HG03139 (cell line): ENCODE results near the gene NDUFS5.
"Not testable (repeated sequence)": the region's sequence is repeated elsewhere in the genome, so short reads cannot be mapped to it uniquely, and the experiment has no call there.

ENCODE experiments used
- ATAC-seq: cut with Tn5 transposase; IDR thresholded peaks from one replicate; pipeline ENCODE4 v1.9.1; 2021; ENCODE audit not compliant: unreplicated experiment

Gene NDUFS5

DNA sequence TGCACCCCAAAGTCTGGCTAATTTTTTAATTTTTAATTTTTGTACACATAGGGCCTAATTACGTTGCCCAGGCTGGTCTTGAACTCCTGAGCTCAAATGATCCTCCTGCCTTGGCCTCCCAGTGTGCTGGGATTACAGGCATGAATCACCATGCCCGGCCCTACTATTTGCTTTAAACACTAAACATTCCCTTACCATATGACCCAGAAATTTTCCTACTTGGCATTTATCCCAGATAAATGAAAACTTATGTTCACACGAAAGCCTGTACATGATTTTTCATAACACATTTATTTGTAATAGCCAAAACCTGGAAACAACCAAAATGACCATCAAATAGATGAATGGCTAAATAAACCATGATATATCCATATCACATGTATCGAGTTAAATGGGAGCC, 35.8 kb downstream of the NDUFS5 start:
- no peak for ATAC-seq

DNA sequence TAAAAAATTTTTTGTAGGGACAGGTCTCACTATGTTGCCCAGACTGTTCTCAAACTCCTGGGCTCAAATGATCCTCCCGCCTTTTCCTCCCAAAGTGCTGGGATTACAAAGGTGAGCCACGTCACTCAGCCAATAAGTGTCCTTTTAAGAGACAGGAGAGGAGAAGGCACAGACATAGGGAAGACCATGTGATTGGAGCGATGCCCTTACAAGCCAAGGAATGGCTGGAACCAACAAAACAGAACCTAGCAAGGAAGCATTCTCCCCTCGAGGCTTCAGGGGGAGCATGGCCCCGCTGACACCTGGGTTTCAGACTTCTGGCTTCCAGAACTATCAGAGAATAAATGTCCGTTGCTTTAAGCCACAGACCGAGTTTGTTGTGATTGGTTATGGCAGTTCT, 37.0 kb downstream of the NDUFS5 start:
- no peak for ATAC-seq

DNA sequence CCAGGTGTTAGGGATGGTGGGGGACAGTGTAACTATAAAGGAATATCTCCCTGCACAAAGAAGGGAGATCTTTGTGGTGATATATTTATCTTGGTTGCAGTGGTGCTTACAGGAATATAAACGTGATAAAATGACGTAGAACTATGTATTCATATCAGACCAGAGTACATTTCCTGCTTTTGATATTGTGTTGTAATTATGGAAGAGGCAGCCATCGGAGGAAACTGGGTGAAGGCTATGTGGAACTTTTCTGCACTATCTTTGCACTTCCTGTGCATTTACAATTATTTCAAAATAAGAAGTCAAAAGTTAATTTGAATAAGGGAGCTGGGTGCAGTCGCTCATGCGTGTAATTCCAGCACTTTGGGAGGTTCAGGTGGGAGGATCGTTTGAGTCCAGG, 37.6 kb downstream of the NDUFS5 start:
- ATAC-seq, result no peak

DNA sequence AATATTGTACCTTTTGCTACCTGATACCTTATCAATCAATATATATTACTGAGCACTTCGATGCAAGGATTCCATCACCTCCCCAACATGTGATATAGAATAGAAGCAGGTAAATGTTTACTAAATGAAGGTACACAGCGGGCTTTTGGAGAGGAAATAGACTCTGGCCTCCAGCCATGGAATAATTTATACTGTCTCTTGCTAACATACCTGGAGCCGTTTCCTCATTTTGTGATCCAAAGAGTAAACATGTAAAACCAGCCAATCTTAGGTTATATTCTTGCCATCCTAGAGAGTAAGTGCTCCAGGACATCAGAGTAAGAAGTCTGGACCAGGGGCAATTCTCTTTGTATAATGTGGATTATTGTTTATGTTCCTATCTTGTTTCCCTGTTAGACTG, 39.4 kb downstream of the NDUFS5 start:
- ATAC-seq, result no peak

GRCh38 chr1:39068227-39068626, 42.1 kb downstream of the NDUFS5 start:
- not testable (repeated sequence) for ATAC-seq

DNA sequence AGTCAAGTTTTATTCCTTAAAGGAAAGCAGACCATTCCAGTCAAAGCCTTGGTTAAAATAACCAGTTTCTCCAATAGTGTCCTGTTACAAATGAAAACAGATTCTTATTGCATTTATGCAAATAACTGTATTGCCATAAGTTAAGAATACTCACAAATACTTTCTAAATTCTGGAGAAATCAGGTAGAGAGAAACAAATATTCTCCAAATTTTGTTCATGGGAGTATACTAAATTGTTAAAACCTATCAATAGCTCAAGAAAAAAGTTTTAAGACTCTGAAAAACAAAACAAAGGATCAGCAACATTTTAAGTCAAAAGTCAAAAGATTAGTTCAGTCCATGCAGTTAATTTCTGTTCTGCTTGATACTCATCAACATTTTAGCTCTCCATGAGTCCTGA, 45.4 kb downstream of the NDUFS5 start:
- not testable (repeated sequence) for ATAC-seq

DNA sequence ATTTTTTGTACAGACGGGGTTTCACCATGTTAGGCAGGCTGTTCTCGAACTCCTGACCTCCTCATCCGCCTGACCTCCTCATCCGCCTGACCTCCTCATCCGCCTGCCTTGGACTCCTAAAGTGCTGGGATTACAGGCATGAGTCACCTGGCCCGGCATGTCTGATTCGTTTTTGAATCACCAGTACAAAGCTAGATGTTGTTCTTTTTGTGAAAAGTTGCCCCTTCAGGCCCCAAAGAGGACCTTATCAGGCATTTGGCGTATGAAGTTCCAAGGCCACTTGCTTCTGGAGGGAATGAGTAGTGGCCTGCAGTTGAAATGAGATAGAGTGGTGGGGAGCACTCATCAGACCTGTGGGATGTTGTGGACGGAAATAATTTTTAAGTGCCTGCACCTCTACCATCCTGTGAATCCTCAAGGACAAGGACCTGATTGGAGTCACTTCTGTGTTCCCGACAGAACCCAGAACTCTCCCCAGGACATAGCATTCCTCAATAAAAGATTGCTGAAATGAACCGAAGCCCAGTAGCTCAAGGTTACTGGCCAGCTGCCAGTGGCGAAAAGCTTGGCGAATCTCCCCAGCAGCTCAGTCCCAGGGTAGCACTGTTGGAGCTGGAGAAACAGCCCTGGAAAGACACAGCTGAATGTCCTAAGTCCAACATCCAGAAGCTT, 50.1 kb downstream of the NDUFS5 start:
- ATAC-seq, result no peak

GRCh38 chr1:39076799-39077148, 50.6 kb downstream of the NDUFS5 start:
- no peak for ATAC-seq

DNA sequence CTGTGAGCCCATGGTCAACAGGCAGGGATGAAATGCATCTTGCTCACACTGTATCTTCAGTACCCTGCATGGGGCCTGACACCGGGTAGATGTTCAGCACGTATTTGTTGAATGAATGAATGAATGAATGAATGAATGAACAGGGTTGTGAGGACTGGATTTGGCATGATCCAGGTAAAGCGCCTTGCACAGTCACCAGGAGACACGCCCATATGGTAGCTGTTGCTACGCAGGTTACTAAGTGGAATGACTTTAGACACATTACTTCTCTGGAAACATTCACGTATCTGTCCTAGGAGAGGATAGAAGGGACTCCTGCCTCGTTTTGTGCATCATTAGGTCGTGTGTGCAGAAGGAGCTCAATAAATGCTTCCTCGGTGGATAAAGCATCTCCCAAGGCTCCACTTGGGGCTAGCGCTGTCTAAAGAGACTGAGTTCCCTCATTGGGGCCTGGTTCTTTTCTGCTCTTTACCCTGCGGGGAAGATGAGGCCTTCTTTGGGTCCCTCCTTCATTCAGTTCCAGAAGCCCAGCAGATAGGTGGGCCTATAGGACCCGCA, 54.2 kb downstream of the NDUFS5 start:
- no peak for ATAC-seq

GRCh38 chr1:39080831-39081270, 54.7 kb downstream of the NDUFS5 start:
- no peak for ATAC-seq

GRCh38 chr1:39081271-39082009, 55.3 kb downstream of the NDUFS5 start:
- ATAC-seq, result no peak

GRCh38 chr1:39082010-39082799, 56.1 kb downstream of the NDUFS5 start:
- ATAC-seq, result no peak

DNA sequence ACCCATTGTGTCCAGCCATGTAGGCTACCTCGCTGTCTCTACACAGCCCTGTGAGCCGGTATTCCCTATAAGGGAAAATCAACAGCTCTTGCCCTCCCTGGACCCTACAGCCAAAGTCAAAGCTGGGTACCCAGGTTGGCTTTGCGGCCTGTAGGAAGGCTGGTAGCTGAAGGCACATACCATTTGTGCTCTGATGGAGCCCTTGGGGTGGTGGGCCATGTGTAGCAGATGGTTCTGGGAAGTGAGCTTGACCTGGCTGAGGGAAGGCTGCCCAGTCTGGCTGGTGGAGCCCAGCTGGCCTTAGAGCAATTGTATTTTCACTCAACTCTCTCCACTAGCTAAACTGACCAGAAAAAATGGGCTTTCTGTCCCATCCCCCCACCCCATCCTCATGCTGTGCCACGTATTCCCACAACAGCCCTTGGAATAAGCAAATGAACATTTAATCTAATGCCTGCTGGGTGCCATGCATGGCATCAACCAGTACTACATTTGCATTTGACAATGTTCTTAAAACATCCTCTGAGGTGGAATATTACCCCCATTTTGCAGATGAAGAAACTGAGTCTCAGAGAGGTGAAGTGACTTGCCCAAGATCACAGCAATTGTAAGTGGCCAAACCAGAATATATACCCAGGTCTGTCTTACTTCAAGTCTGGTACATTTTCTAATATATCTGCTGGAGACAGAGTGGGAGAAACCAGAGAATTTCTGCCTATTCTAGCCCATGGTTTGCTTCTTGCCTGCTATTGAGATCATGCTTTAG, 56.8 kb downstream of the NDUFS5 start:
- no peak for ATAC-seq

DNA sequence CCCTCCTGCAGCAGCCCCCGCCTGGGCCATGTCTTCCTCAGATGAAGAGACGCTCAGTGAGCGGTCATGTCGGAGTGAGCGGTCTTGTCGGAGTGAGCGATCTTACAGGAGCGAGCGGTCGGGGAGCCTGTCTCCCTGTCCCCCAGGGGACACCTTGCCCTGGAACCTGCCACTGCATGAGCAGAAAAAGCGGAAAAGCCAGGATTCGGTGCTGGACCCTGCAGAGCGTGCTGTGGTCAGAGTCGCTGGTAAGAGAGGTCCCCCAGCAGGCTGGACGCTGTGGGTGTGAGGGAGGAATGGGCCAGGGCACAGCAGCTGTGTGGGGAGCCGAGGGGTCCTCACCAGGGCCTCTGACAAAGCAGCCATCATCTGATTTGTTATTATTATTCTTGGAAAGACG, 58.0 kb downstream of the NDUFS5 start:
- no peak for ATAC-seq
